ENCODE data around the gene ADGRG7. TPM values are rescaled to one million over a fixed set of nuclear protein-coding genes. Genes with fewer than 3 reads are reported as not detected.
A peak's percentile ranks its signal among the peaks of the same experiment; 100 is the strongest.

Gene ADGRG7
- total RNA-seq, result 10 to 100 TPM; 26.5 to 27.0 TPM

GRCh38 chr3:100609305-100609704 lies at the start of gene ADGRG7:
Gene ADGRG7 (plus strand): TSS chr3:100609601. CDS start chr3:100609857, 256 bp downstream.
- CTCF ChIA-PET, result no interaction called here
- peak; percentile 63 for ATAC-seq
- H3K27me3 Mint-ChIP-seq (ENCODE audit: low read depth), result peaks cover 16% of the 10 kb centered on the region
- no peaks in the 10 kb centered on the region for H3K36me3 Mint-ChIP-seq (ENCODE audit: low read depth)
- no peak within 1 kb of the TSS for H3K4me3 Mint-ChIP-seq
- H3K27ac Mint-ChIP-seq, result peak within 1 kb of the TSS; percentile 5
- POLR2A ChIA-PET, result no interaction called here
- peaks cover 25% of the 10 kb centered on the region for H3K4me1 Mint-ChIP-seq (ENCODE audit: low read depth)
- no peak for DNase-seq
- peaks cover 6% of the 10 kb centered on the region for H3K9me3 Mint-ChIP-seq (ENCODE audit: insufficient read depth)

- Mint-ChIP-seq H3K36me3 (ENCODE audit: low read depth) (no peaks in the 10 kb centered on the region), H3K4me3 (no peak overlapping the region), H3K27ac (no peak overlapping the region), H3K27me3 (ENCODE audit: low read depth) (peaks cover 3% of the 10 kb centered on the region), H3K9me3 (ENCODE audit: insufficient read depth) (no peaks in the 10 kb centered on the region), H3K4me1 (ENCODE audit: low read depth) (no peaks in the 10 kb centered on the region)
- POLR2A ChIA-PET, result no interaction called here
- CTCF ChIA-PET, result no interaction called here
- ATAC-seq (no peak), DNase-seq (no peak)
Measured at GRCh38 chr3:100560426-100560825, 49.0 kb upstream of the ADGRG7 start.

- H3K27me3 Mint-ChIP-seq (ENCODE audit: low read depth), result peaks cover 3% of the 10 kb centered on the region
- ChIA-PET CTCF (no interaction called here), POLR2A (no interaction called here)
Measured at GRCh38 chr3:100561459-100562158, 47.8 kb upstream of the ADGRG7 start.

GRCh38 chr3:100562224-100562857 lies 47.1 kb upstream of the ADGRG7 start:
- Mint-ChIP-seq H3K27ac (no peak overlapping the region), H3K4me1 (ENCODE audit: low read depth) (no peaks in the 10 kb centered on the region), H3K36me3 (ENCODE audit: low read depth) (no peaks in the 10 kb centered on the region), H3K4me3 (no peak overlapping the region), H3K9me3 (ENCODE audit: insufficient read depth) (no peaks in the 10 kb centered on the region), H3K27me3 (ENCODE audit: low read depth) (no peaks in the 10 kb centered on the region)
- no peak for DNase-seq
- ATAC-seq, result no peak
- CTCF ChIA-PET, result no interaction called here
- POLR2A ChIA-PET, result no interaction called here

More at GRCh38 chr3:100561459-100562158, 47.8 kb upstream of the ADGRG7 start:
- H3K36me3 Mint-ChIP-seq (ENCODE audit: low read depth), result no peaks in the 10 kb centered on the region
- ATAC-seq (no peak), DNase-seq (no peak)
- H3K9me3 Mint-ChIP-seq (ENCODE audit: insufficient read depth), result no peaks in the 10 kb centered on the region
- no peak overlapping the region for H3K4me3 Mint-ChIP-seq
- no peak overlapping the region for H3K27ac Mint-ChIP-seq
- no peaks in the 10 kb centered on the region for H3K4me1 Mint-ChIP-seq (ENCODE audit: low read depth)

- Mint-ChIP-seq H3K9me3 (ENCODE audit: insufficient read depth) (no peaks in the 10 kb centered on the region), H3K4me3 (no peak overlapping the region), H3K36me3 (ENCODE audit: low read depth) (no peaks in the 10 kb centered on the region), H3K4me1 (ENCODE audit: low read depth) (no peaks in the 10 kb centered on the region), H3K27ac (no peak overlapping the region), H3K27me3 (ENCODE audit: low read depth) (no peaks in the 10 kb centered on the region)
- CTCF ChIA-PET, result no interaction called here
- no peak for DNase-seq
- no peak for ATAC-seq
- POLR2A ChIA-PET, result no interaction called here
Measured at GRCh38 chr3:100563228-100563627, 46.2 kb upstream of the ADGRG7 start.

GRCh38 chr3:100563652-100564211 lies 45.7 kb upstream of the ADGRG7 start:
- DNase-seq, result no peak
- no peak overlapping the region for H3K27ac Mint-ChIP-seq
- no peak for ATAC-seq
- POLR2A ChIA-PET, result no interaction called here
- H3K9me3 Mint-ChIP-seq (ENCODE audit: insufficient read depth), result no peaks in the 10 kb centered on the region
- no peaks in the 10 kb centered on the region for H3K27me3 Mint-ChIP-seq (ENCODE audit: low read depth)
- H3K36me3 Mint-ChIP-seq (ENCODE audit: low read depth), result no peaks in the 10 kb centered on the region
- no peak overlapping the region for H3K4me3 Mint-ChIP-seq
- CTCF ChIA-PET, result no interaction called here
- H3K4me1 Mint-ChIP-seq (ENCODE audit: low read depth), result no peaks in the 10 kb centered on the region

- Mint-ChIP-seq H3K27ac (no peak overlapping the region), H3K4me3 (no peak overlapping the region), H3K27me3 (ENCODE audit: low read depth) (peaks cover 4% of the 10 kb centered on the region), H3K9me3 (ENCODE audit: insufficient read depth) (no peaks in the 10 kb centered on the region), H3K4me1 (ENCODE audit: low read depth) (no peaks in the 10 kb centered on the region), H3K36me3 (ENCODE audit: low read depth) (no peaks in the 10 kb centered on the region)
- DNase-seq, result no peak
- ChIA-PET POLR2A (no interaction called here), CTCF (interaction anchor here (1.2 to 1.7 kb wide), 2 partner anchors 19 to 22 kb away, joined by 3 to 6 read pairs; no protein-coding TSS in a partner anchor)
- ATAC-seq, result no peak
Measured at GRCh38 chr3:100570811-100571210, 38.6 kb upstream of the ADGRG7 start.

GRCh38 chr3:100574536-100574935 lies 34.9 kb upstream of the ADGRG7 start:
- no peaks in the 10 kb centered on the region for H3K4me1 Mint-ChIP-seq (ENCODE audit: low read depth)
- ChIA-PET CTCF (interaction anchor here (1.3 to 1.5 kb wide), 2 partner anchors 15 to 111 kb away, joined by 3 read pairs; no protein-coding TSS in a partner anchor), POLR2A (no interaction called here)
- H3K27me3 Mint-ChIP-seq (ENCODE audit: low read depth), result peaks cover 10% of the 10 kb centered on the region
- H3K9me3 Mint-ChIP-seq (ENCODE audit: insufficient read depth), result no peaks in the 10 kb centered on the region
- H3K36me3 Mint-ChIP-seq (ENCODE audit: low read depth), result no peaks in the 10 kb centered on the region
- ATAC-seq (no peak), DNase-seq (no peak)
- H3K4me3 Mint-ChIP-seq, result no peak overlapping the region
- H3K27ac Mint-ChIP-seq, result no peak overlapping the region

- DNase-seq (no peak), ATAC-seq (no peak)
- no peaks in the 10 kb centered on the region for H3K36me3 Mint-ChIP-seq (ENCODE audit: low read depth)
- H3K27me3 Mint-ChIP-seq (ENCODE audit: low read depth), result peaks cover 10% of the 10 kb centered on the region
- H3K27ac Mint-ChIP-seq, result no peak overlapping the region
- CTCF ChIA-PET, result interaction anchor here (1.3 to 1.5 kb wide), 2 partner anchors 14 to 113 kb away, joined by 3 read pairs; no protein-coding TSS in a partner anchor
- H3K4me3 Mint-ChIP-seq, result no peak overlapping the region
- POLR2A ChIA-PET, result no interaction called here
- no peaks in the 10 kb centered on the region for H3K4me1 Mint-ChIP-seq (ENCODE audit: low read depth)
- H3K9me3 Mint-ChIP-seq (ENCODE audit: insufficient read depth), result no peaks in the 10 kb centered on the region
Measured at GRCh38 chr3:100575704-100576103, 33.7 kb upstream of the ADGRG7 start.

GRCh38 chr3:100577382-100578008 lies 31.9 kb upstream of the ADGRG7 start:
- ATAC-seq (no peak), DNase-seq (no peak)
- no peak overlapping the region for H3K27ac Mint-ChIP-seq
- H3K4me1 Mint-ChIP-seq (ENCODE audit: low read depth), result no peaks in the 10 kb centered on the region
- H3K36me3 Mint-ChIP-seq (ENCODE audit: low read depth), result no peaks in the 10 kb centered on the region
- ChIA-PET POLR2A (no interaction called here), CTCF (interaction anchor here (2.5 kb wide), 1 partner anchor 12 kb away, joined by 9 read pairs; no protein-coding TSS in a partner anchor)
- H3K4me3 Mint-ChIP-seq, result no peak overlapping the region
- no peaks in the 10 kb centered on the region for H3K9me3 Mint-ChIP-seq (ENCODE audit: insufficient read depth)
- H3K27me3 Mint-ChIP-seq (ENCODE audit: low read depth), result peaks cover 12% of the 10 kb centered on the region

- H3K36me3 Mint-ChIP-seq (ENCODE audit: low read depth), result no peaks in the 10 kb centered on the region
- no peaks in the 10 kb centered on the region for H3K4me1 Mint-ChIP-seq (ENCODE audit: low read depth)
- H3K4me3 Mint-ChIP-seq, result no peak overlapping the region
- no peak overlapping the region for H3K27ac Mint-ChIP-seq
- ChIA-PET CTCF (interaction anchor here (2.5 kb wide), 1 partner anchor 11 kb away, joined by 9 read pairs; no protein-coding TSS in a partner anchor), POLR2A (no interaction called here)
- ATAC-seq (no peak), DNase-seq (no peak)
- H3K9me3 Mint-ChIP-seq (ENCODE audit: insufficient read depth), result no peaks in the 10 kb centered on the region
- peaks cover 16% of the 10 kb centered on the region for H3K27me3 Mint-ChIP-seq (ENCODE audit: low read depth)
Measured at GRCh38 chr3:100578646-100579045, 30.8 kb upstream of the ADGRG7 start.

GRCh38 chr3:100580147-100580546 lies 29.3 kb upstream of the ADGRG7 start:
- no peak overlapping the region for H3K27ac Mint-ChIP-seq
- peaks cover 19% of the 10 kb centered on the region for H3K27me3 Mint-ChIP-seq (ENCODE audit: low read depth)
- DNase-seq (no peak), ATAC-seq (no peak)
- no peaks in the 10 kb centered on the region for H3K36me3 Mint-ChIP-seq (ENCODE audit: low read depth)
- ChIA-PET CTCF (interaction anchor here (1.5 to 2.1 kb wide), 2 partner anchors 10 to 11 kb away, joined by 4 to 5 read pairs; no protein-coding TSS in a partner anchor), POLR2A (no interaction called here)
- no peak overlapping the region for H3K4me3 Mint-ChIP-seq
- no peaks in the 10 kb centered on the region for H3K9me3 Mint-ChIP-seq (ENCODE audit: insufficient read depth)
- no peaks in the 10 kb centered on the region for H3K4me1 Mint-ChIP-seq (ENCODE audit: low read depth)

Data from activated CD8-positive, alpha-beta T cell treated with anti-CD3 and anti-CD28 coated beads, Interleukin-2, amount 10 ng/mL, durations not matched to agents 7 days and 5 days (primary cell).